OCI-LY1 (cell line): Measurements from ENCODE around the gene RBL2.

Source experiments
- H2AFZ ChIP-seq: fragments of 200-600 bp; sonication (generic), shearing (Covaris generic); 2 replicates; pipeline ENCODE4 v1.6.0; 2014; ENCODE audit warnings: antibody characterized with exemption, mild to moderate bottlenecking, low read length
- H3F3A ChIP-seq: fragments of 200-600 bp; sonication (generic), shearing (Covaris generic); 2 replicates; pipeline ENCODE4 v1.6.0; 2014; ENCODE audit warnings: mild to moderate bottlenecking, antibody characterized with exemption, low read length, moderate library complexity; ENCODE audit not compliant: insufficient read depth
- H3K27ac ChIP-seq: fragments of 200-600 bp; sonication (generic); 2 replicates; pipeline ENCODE4 v1.5.1; 2014; ENCODE audit warnings: low read length, mixed run types, mild to moderate bottlenecking, low read depth; ENCODE audit not compliant: poor library complexity, severe bottlenecking
- H3K27me3 ChIP-seq: fragments of 200-600 bp; sonication (generic); 2 replicates; pipeline ENCODE4 v1.6.0; 2014; ENCODE audit warnings: antibody characterized with exemption, mild to moderate bottlenecking, low read length, moderate library complexity; ENCODE audit not compliant: insufficient read depth
- H3K36me3 ChIP-seq: fragments of 200-600 bp; sonication (generic); 2 replicates; pipeline ENCODE4 v1.6.1; 2014; ENCODE audit warnings: mild to moderate bottlenecking, antibody characterized with exemption, low read length, moderate library complexity, mixed read lengths; ENCODE audit not compliant: insufficient read depth
- H3K4me1 ChIP-seq: fragments of 200-600 bp; sonication (generic); 2 replicates; pipeline ENCODE4 v1.5.1; 2014; ENCODE audit warnings: mild to moderate bottlenecking, low read length, moderate library complexity; ENCODE audit not compliant: insufficient read depth, severe bottlenecking
- H3K4me2 ChIP-seq: fragments of 200-600 bp; sonication (generic), shearing (Covaris generic); 2 replicates; pipeline ENCODE4 v1.6.1; 2014; ENCODE audit warnings: low read length
- H3K4me3 ChIP-seq: fragments of 200-600 bp; sonication (generic); 2 replicates; pipeline ENCODE4 v1.5.1; 2014; ENCODE audit warnings: low read length, low read depth, mild to moderate bottlenecking, mixed read lengths; ENCODE audit not compliant: poor library complexity, severe bottlenecking
- H3K79me2 ChIP-seq: fragments of 200-600 bp; shearing (Covaris generic); 2 replicates; pipeline ENCODE4 v1.6.1; 2016; ENCODE audit warnings: mixed run types, low read length, mixed read lengths; ENCODE audit not compliant: insufficient read depth
- H3K9ac ChIP-seq: fragments of 200-600 bp; sonication (generic), shearing (Covaris generic); 2 replicates; pipeline ENCODE4 v1.6.1; 2014; ENCODE audit warnings: mild to moderate bottlenecking, low read length, mixed read lengths
- H3K9me2 ChIP-seq: fragments of 200-600 bp; sonication (generic), shearing (Covaris generic); 2 replicates; pipeline ENCODE4 v1.6.1; 2014; ENCODE audit warnings: low read depth, mild to moderate bottlenecking, low read length, mixed read lengths
- H3K9me3 ChIP-seq: fragments of 200-600 bp; shearing (Covaris generic); 2 replicates; pipeline ENCODE4 v1.6.1; 2014; ENCODE audit warnings: low read length, mixed read lengths
- H4K20me1 ChIP-seq: fragments of 200-600 bp; sonication (generic), shearing (Covaris generic); 2 replicates; pipeline ENCODE4 v1.6.0; 2016; ENCODE audit warnings: mild to moderate bottlenecking, low read length; ENCODE audit not compliant: insufficient read depth
- EZH2 ChIP-seq: fragments of 200-600 bp; sonication (generic), shearing (Covaris generic); IDR thresholded peaks from 2 replicates; pipeline ENCODE4 v1.8.0; 2017; ENCODE audit warnings: borderline replicate concordance, mixed run types, mild to moderate bottlenecking, antibody characterized with exemption, low read length, moderate library complexity, mixed read lengths
- TF ChIP-seq, protein P1 (sequence below): fragments of 200-600 bp; sonication (generic), shearing (Covaris generic); IDR thresholded peaks from 2 replicates; pipeline ENCODE4 v1.5.1; 2017; ENCODE audit warnings: mild to moderate bottlenecking, antibody characterized with exemption, low read length, moderate library complexity, mixed read lengths

RBL2 gene

DNA sequence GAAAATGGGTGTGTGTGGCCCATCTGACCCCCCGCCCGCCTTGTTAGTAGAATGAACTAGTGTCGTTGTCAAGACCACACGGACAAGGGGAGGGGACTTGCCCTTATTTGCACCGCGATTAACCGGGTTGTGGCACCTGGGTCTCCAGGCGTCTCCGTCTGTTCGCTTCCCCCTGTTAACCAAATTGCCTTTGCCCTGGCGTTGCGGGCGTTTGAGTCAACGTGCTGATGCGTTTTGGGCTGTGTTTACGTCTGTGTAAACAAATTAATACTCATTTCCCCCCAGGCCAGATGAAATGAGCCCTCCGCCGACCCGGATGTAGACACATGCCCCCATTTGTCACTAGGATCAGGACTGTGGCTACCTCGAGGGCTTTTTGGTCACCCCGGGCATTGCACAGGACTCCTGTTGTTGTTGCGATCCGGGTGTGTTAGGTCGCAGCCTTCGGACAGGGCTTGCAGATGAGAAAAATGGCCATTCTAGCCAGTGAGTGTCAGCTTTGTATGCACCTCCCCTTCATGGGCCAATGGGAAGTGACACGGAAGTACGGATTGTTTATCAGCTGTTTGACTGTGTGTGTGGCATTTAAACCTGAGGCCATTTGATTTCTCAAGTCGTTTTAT lies 906 bp downstream of the RBL2 start:
- Histone ChIP-seq H3K4me3 (peak overlapping the region; percentile 89), H3K4me1 (peaks cover 20% of the 10 kb centered on the region), H4K20me1 (peaks cover 5% of the 10 kb centered on the region; the same call in 1 of the 2 replicates), H3K27me3 (no peaks in the 10 kb centered on the region), H3K36me3 (peaks cover 14% of the 10 kb centered on the region), H3K4me2 (peak overlapping the region; percentile 88), H3F3A (no peaks in the 10 kb centered on the region), H3K9me2 (no peaks in the 10 kb centered on the region), H3K9ac (peak overlapping the region; percentile 83), H2AFZ (no peak overlapping the region), H3K27ac (peak overlapping the region; percentile 70), H3K9me3 (no peaks in the 10 kb centered on the region), H3K79me2 (peaks cover 23% of the 10 kb centered on the region)
- TF ChIP-seq, protein P1, sequence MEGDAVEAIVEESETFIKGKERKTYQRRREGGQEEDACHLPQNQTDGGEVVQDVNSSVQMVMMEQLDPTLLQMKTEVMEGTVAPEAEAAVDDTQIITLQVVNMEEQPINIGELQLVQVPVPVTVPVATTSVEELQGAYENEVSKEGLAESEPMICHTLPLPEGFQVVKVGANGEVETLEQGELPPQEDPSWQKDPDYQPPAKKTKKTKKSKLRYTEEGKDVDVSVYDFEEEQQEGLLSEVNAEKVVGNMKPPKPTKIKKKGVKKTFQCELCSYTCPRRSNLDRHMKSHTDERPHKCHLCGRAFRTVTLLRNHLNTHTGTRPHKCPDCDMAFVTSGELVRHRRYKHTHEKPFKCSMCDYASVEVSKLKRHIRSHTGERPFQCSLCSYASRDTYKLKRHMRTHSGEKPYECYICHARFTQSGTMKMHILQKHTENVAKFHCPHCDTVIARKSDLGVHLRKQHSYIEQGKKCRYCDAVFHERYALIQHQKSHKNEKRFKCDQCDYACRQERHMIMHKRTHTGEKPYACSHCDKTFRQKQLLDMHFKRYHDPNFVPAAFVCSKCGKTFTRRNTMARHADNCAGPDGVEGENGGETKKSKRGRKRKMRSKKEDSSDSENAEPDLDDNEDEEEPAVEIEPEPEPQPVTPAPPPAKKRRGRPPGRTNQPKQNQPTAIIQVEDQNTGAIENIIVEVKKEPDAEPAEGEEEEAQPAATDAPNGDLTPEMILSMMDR: no peak
- TF ChIP-seq EZH2: no peak

DNA sequence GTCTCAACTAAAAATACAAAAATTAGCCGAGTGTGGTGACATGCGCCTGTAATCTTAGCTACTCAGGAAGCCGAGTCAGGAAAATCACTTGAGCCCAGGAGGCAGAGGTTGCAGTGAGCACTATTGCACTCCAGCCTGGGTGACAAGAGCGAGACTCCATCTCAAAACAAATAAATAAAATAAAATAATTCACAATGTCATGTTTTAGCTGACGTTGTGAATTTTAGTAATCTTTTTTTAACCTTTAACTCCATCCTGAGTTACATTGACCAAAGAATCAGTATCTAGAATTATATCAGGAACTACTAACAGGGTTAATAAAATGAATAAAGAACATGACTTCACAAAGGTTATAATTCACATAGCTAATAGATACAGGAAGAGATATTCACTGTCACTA lies 5.9 kb downstream of the RBL2 start:
- no peak overlapping the region for H3K27ac ChIP-seq
- TF ChIP-seq, protein P1: no peak
- no peak for TF ChIP-seq EZH2
- no peak overlapping the region for H3K9ac ChIP-seq
- peaks cover 59% of the 10 kb centered on the region for H3K36me3 ChIP-seq
- H3K9me2 ChIP-seq: no peaks in the 10 kb centered on the region
- H2AFZ ChIP-seq: no peak overlapping the region
- H3K4me3 ChIP-seq: no peak overlapping the region
- H4K20me1 ChIP-seq: peaks cover 5% of the 10 kb centered on the region; the same call in 1 of the 2 replicates
- H3K79me2 ChIP-seq: peaks cover 23% of the 10 kb centered on the region
- no peaks in the 10 kb centered on the region for H3K27me3 ChIP-seq
- peaks cover 13% of the 10 kb centered on the region for H3K4me1 ChIP-seq
- no peaks in the 10 kb centered on the region for H3K9me3 ChIP-seq
- no peaks in the 10 kb centered on the region for H3F3A ChIP-seq
- no peak overlapping the region for H3K4me2 ChIP-seq

DNA sequence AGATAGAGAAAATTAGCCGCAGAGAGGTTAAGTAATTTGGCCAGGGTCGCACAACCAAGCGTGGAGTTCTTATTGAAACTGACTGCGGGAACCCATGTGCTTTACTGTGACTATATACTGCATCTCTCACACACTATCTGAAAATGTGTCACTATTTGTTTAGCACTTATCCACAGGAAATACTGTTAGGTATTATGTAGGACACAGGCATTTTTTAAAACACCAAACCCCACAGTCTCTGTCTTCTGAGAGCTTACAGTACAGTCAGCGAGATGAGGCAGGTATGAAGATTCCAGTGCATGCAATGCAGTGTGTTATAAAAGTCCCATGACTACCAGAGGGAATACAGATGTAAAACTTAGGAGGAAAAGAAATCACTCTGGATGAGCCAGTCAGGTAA lies 11.3 kb downstream of the RBL2 start:
- H3K4me3 ChIP-seq: no peak overlapping the region
- no peak overlapping the region for H3K27ac ChIP-seq
- no peak overlapping the region for H2AFZ ChIP-seq
- H3F3A ChIP-seq: no peaks in the 10 kb centered on the region
- H3K9ac ChIP-seq: no peak overlapping the region
- H4K20me1 ChIP-seq: no peaks in the 10 kb centered on the region
- H3K27me3 ChIP-seq: no peaks in the 10 kb centered on the region
- H3K79me2 ChIP-seq: no peaks in the 10 kb centered on the region
- H3K9me3 ChIP-seq: no peaks in the 10 kb centered on the region
- no peak overlapping the region for H3K4me2 ChIP-seq
- H3K9me2 ChIP-seq: no peaks in the 10 kb centered on the region
- H3K4me1 ChIP-seq: no peaks in the 10 kb centered on the region
- TF ChIP-seq EZH2: no peak
- TF ChIP-seq, protein P1: no peak
- H3K36me3 ChIP-seq: peaks cover 66% of the 10 kb centered on the region
